Sigmoid colon (tissue), 4 donors: ENCODE results near the gene SLC35G1.

ENCODE experiments used
- POLR2AphosphoS5 ChIP-seq, 4 donors: sonication (generic); formaldehyde crosslinking; IDR thresholded peaks; one replicate each; pipeline ENCODE4 v1.6.1; 2017; ENCODE audit warnings: antibody characterized with exemption in 4 of 4
- TF ChIP-seq, protein P1 (sequence below), 4 experiments: fragments of 450-650 bp in 3 of 4; fragments of 200-600 bp in 1 of 4; IDR thresholded peaks; one replicate each; pipeline ENCODE4 v1.5.1; 2016 to 2019; ENCODE audit warnings: antibody characterized with exemption in 4 of 4, mild to moderate bottlenecking in 3 of 4, moderate library complexity in 2 of 4

DNA sequence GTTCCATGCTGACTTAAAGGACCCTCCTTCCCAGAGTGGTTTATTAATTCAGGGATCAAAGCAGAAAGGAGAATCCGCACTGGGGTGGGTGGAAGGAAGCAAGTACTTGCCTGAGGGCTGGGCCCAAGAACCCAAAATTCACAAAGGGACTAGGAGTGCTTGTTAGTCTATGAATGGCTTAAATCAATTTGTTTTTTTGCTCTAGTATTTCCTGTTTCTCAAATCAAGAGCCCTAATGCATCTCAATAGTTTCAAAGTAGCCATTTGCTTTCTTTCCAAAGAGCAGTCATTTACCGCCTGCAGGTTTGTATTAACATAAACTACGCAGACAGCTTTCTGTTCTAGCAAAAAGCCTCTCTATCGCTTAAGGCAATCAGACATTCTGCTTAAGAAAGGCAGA lies 44.2 kb upstream of the SLC35G1 start:
- TF ChIP-seq, protein P1, sequence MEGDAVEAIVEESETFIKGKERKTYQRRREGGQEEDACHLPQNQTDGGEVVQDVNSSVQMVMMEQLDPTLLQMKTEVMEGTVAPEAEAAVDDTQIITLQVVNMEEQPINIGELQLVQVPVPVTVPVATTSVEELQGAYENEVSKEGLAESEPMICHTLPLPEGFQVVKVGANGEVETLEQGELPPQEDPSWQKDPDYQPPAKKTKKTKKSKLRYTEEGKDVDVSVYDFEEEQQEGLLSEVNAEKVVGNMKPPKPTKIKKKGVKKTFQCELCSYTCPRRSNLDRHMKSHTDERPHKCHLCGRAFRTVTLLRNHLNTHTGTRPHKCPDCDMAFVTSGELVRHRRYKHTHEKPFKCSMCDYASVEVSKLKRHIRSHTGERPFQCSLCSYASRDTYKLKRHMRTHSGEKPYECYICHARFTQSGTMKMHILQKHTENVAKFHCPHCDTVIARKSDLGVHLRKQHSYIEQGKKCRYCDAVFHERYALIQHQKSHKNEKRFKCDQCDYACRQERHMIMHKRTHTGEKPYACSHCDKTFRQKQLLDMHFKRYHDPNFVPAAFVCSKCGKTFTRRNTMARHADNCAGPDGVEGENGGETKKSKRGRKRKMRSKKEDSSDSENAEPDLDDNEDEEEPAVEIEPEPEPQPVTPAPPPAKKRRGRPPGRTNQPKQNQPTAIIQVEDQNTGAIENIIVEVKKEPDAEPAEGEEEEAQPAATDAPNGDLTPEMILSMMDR (IDR thresholded peaks at IDR 0.05) = no peak
- no peak for TF ChIP-seq POLR2AphosphoS5 (IDR thresholded peaks at IDR 0.05)
